ENCODE results near the gene FYCO1.

Gene FYCO1

DNA sequence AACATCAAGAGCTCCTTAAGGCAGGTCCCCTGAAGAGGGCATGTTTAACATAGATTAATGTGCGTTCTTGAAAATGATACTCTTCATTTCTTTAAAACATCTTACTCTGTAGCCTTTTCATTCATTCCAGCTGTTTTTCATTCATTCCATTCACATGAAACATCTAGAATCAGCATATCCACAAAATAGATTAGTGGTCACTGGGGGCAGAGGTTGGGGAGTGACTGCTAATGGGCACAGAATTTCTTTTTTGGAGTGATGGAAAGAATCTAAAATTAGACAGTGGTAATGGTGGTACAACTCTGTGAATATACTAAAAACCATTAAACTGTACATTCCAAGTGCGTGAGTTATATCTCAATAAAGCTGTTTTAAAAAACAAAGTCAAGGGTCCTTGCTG is 67.7 kb downstream of the FYCO1 start:
- H3K36me3 ChIP-seq (ENCODE audit: insufficient read depth, low read length) = peaks cover 49% of the 10 kb centered on the region; the same call in 1 of the 2 replicates
- H2AFZ ChIP-seq (ENCODE audit: low read length) = no peak overlapping the region
- no peak overlapping the region for H3K4me3 ChIP-seq (ENCODE audit: low read length, poor library complexity, severe bottlenecking)

DNA sequence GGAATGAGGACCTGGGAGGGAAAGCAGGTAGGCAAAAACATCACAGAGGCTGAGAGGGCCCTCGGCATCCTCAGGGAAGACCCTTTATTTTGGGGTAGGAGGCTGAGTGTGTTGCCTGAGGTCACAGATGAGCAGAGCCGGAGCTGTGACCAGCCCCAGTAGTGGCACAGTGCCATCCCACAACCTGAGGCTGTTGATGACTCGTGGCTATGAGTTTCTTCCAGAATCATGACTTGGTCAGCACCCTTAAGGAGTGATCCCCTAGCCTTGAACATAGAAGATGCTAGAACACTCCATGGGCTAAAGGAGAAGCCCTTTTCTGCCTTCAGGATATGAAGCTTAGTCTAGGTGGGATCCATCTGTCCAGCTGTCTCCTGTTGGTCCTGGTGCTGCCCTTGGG is 71.9 kb downstream of the FYCO1 start:
- Histone ChIP-seq H3K27me3 (ENCODE audit: insufficient read depth, low read length, poor library complexity, severe bottlenecking) (no peaks in the 10 kb centered on the region), H3K9me3 (ENCODE audit: insufficient read depth, low read depth, low read length) (no peaks in the 10 kb centered on the region), H3K79me2 (ENCODE audit: insufficient read depth, low read length) (no peaks in the 10 kb centered on the region), H3K9me2 (replicated peaks; ENCODE audit: low read depth, low read length) (no peaks in the 10 kb centered on the region), H3K36me3 (ENCODE audit: insufficient read depth, low read length) (peaks cover 35% of the 10 kb centered on the region; the same call in 1 of the 2 replicates), H3K4me2 (ENCODE audit: low read depth, low read length, poor library complexity, severe bottlenecking) (no peak overlapping the region), H3K4me3 (ENCODE audit: low read length, poor library complexity, severe bottlenecking) (no peak overlapping the region), H3F3A (ENCODE audit: low read depth) (no peaks in the 10 kb centered on the region), H2AFZ (ENCODE audit: low read length) (no peak overlapping the region), H4K20me1 (ENCODE audit: insufficient read depth, low read length, poor library complexity, severe bottlenecking) (no peaks in the 10 kb centered on the region), H3K4me1 (ENCODE audit: insufficient read depth, low read length, poor library complexity, severe bottlenecking) (peaks cover 11% of the 10 kb centered on the region), H3K9ac (ENCODE audit: low read depth, low read length, poor library complexity, severe bottlenecking) (no peak overlapping the region)
- no peak for TF ChIP-seq EZH2phosphoT487 (IDR thresholded peaks at IDR 0.05; ENCODE audit: borderline replicate concordance)
- TF ChIP-seq, protein P1, sequence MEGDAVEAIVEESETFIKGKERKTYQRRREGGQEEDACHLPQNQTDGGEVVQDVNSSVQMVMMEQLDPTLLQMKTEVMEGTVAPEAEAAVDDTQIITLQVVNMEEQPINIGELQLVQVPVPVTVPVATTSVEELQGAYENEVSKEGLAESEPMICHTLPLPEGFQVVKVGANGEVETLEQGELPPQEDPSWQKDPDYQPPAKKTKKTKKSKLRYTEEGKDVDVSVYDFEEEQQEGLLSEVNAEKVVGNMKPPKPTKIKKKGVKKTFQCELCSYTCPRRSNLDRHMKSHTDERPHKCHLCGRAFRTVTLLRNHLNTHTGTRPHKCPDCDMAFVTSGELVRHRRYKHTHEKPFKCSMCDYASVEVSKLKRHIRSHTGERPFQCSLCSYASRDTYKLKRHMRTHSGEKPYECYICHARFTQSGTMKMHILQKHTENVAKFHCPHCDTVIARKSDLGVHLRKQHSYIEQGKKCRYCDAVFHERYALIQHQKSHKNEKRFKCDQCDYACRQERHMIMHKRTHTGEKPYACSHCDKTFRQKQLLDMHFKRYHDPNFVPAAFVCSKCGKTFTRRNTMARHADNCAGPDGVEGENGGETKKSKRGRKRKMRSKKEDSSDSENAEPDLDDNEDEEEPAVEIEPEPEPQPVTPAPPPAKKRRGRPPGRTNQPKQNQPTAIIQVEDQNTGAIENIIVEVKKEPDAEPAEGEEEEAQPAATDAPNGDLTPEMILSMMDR (conservative IDR thresholded peaks at IDR 0.05; ENCODE audit: low read length) = no peak

More for the DNA sequence above, 67.7 kb downstream of the FYCO1 start:
- no peak for TF ChIP-seq EZH2phosphoT487 (IDR thresholded peaks at IDR 0.05; ENCODE audit: borderline replicate concordance)
- Histone ChIP-seq H3K27me3 (ENCODE audit: insufficient read depth, low read length, poor library complexity, severe bottlenecking) (no peaks in the 10 kb centered on the region), H3K4me1 (ENCODE audit: insufficient read depth, low read length, poor library complexity, severe bottlenecking) (peaks cover 3% of the 10 kb centered on the region), H3K4me2 (ENCODE audit: low read depth, low read length, poor library complexity, severe bottlenecking) (no peak overlapping the region), H3F3A (ENCODE audit: low read depth) (no peaks in the 10 kb centered on the region), H4K20me1 (ENCODE audit: insufficient read depth, low read length, poor library complexity, severe bottlenecking) (no peaks in the 10 kb centered on the region), H3K9me3 (ENCODE audit: insufficient read depth, low read depth, low read length) (no peaks in the 10 kb centered on the region), H3K9me2 (replicated peaks; ENCODE audit: low read depth, low read length) (no peaks in the 10 kb centered on the region), H3K9ac (ENCODE audit: low read depth, low read length, poor library complexity, severe bottlenecking) (no peak overlapping the region), H3K79me2 (ENCODE audit: insufficient read depth, low read length) (no peaks in the 10 kb centered on the region)

DNA sequence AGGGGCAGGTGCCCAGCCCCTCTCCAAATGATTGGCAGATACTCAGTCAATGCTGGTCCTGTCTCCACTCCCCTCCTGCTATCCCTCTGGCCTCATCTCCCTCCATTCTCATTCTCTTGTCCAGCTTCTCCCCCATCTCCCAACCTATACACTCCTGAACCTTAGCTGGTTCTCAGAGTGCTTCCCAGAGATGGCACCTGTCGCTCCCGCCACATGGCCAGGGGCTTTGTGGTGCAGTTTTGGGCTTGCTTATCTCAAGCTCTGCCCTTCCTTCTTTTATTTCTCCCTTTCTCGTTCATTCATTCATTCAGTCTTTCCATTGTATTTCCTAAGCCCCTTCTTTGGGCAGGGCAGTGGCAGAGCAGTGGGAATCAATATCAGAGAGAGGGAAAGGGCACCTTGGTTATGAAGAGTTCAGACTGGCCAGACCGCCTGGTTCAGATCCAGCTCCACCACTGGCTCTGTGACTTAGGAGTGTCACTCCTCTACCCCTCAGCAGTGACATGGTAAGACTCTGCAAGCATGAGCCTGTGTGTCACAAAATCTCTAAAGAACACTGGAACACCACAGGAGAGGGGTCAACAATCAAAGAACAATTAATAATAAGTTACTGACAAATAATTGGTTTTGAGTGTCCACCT is 72.6 kb downstream of the FYCO1 start:
- Histone ChIP-seq H3K27me3 (ENCODE audit: insufficient read depth, low read length, poor library complexity, severe bottlenecking) (no peaks in the 10 kb centered on the region), H3K36me3 (ENCODE audit: insufficient read depth, low read length) (peaks cover 31% of the 10 kb centered on the region; the same call in 1 of the 2 replicates)

More for the DNA sequence above, 72.6 kb downstream of the FYCO1 start:
- no peaks in the 10 kb centered on the region for H4K20me1 ChIP-seq (ENCODE audit: insufficient read depth, low read length, poor library complexity, severe bottlenecking)
- no peaks in the 10 kb centered on the region for H3K79me2 ChIP-seq (ENCODE audit: insufficient read depth, low read length)
- H3K4me1 ChIP-seq (ENCODE audit: insufficient read depth, low read length, poor library complexity, severe bottlenecking) = peaks cover 11% of the 10 kb centered on the region
- H3K9me3 ChIP-seq (ENCODE audit: insufficient read depth, low read depth, low read length) = no peaks in the 10 kb centered on the region
- H3K4me2 ChIP-seq (ENCODE audit: low read depth, low read length, poor library complexity, severe bottlenecking) = no peak overlapping the region
- H3K9ac ChIP-seq (ENCODE audit: low read depth, low read length, poor library complexity, severe bottlenecking) = no peak overlapping the region
- H3K4me3 ChIP-seq (ENCODE audit: low read length, poor library complexity, severe bottlenecking) = no peak overlapping the region
- H3K9me2 ChIP-seq (replicated peaks; ENCODE audit: low read depth, low read length) = no peaks in the 10 kb centered on the region
- TF ChIP-seq, protein P1 (conservative IDR thresholded peaks at IDR 0.05; ENCODE audit: low read length) = no peak
- TF ChIP-seq EZH2phosphoT487 (IDR thresholded peaks at IDR 0.05; ENCODE audit: borderline replicate concordance) = no peak
- H2AFZ ChIP-seq (ENCODE audit: low read length) = no peak overlapping the region
- H3F3A ChIP-seq (ENCODE audit: low read depth) = no peaks in the 10 kb centered on the region
